Hepatocyte (in vitro differentiated cells): ENCODE measurements around the gene ORM2. TPM values are rescaled to one million over a fixed set of nuclear protein-coding genes. Genes with fewer than 3 reads are reported as not detected.
A peak's percentile ranks its signal among the peaks of the same experiment; 100 is the strongest.
"Not testable (repeated sequence)": the region's sequence is repeated elsewhere in the genome, so short reads cannot be mapped to it uniquely, and the experiment has no call there.

Source experiments
- DNase-seq: peaks from one replicate; pipeline ENCODE4 v3.0.0-alpha.2; 2016; ENCODE audit warnings: low spot score
- H2AFZ ChIP-seq: fragments of 200-600 bp; sonication (generic); 2 replicates; pipeline ENCODE4 v1.6.0; 2016; ENCODE audit warnings: antibody characterized with exemption, mild to moderate bottlenecking
- H3K27ac ChIP-seq: fragments of 200-600 bp; sonication (generic); 2 replicates; pipeline ENCODE4 v1.5.1; 2016; ENCODE audit warnings: mild to moderate bottlenecking
- H3K27me3 ChIP-seq: fragments of 200-600 bp; sonication (generic); 2 replicates; pipeline ENCODE4 v1.6.1; 2016
- H3K36me3 ChIP-seq: fragments of 200-600 bp; sonication (generic); replicated peaks from 2 replicates; pipeline ENCODE4 v1.5.1; 2016; ENCODE audit warnings: low read depth; ENCODE audit not compliant: insufficient read depth
- H3K4me1 ChIP-seq: fragments of 200-600 bp; sonication (generic); 2 replicates; pipeline ENCODE4 v1.5.1; 2016; ENCODE audit warnings: mild to moderate bottlenecking, moderate library complexity; ENCODE audit not compliant: insufficient read depth
- H3K4me2 ChIP-seq: fragments of 200-600 bp; sonication (generic); 2 replicates; pipeline ENCODE4 v1.6.0; 2016
- H3K4me3 ChIP-seq: fragments of 200-600 bp; sonication (generic); 2 replicates; pipeline ENCODE4 v1.5.1; 2016; ENCODE audit warnings: mild to moderate bottlenecking
- H3K79me2 ChIP-seq: fragments of 200-600 bp; sonication (generic); 2 replicates; pipeline ENCODE4 v1.6.0; 2017; ENCODE audit warnings: mild to moderate bottlenecking
- H3K9me2 ChIP-seq: fragments of 200-600 bp; sonication (generic); replicated peaks from 2 replicates; pipeline ENCODE4 v1.6.0; 2017; ENCODE audit warnings: mild to moderate bottlenecking; ENCODE audit not compliant: insufficient read depth
- H3K9me3 ChIP-seq: fragments of 200-600 bp; sonication (generic); 2 replicates; pipeline ENCODE4 v1.5.1; 2016; ENCODE audit warnings: low read depth, mild to moderate bottlenecking
- H4K20me1 ChIP-seq: fragments of 200-600 bp; sonication (generic); 2 replicates; pipeline ENCODE4 v1.6.0; 2016; ENCODE audit warnings: mild to moderate bottlenecking; ENCODE audit not compliant: insufficient read depth, poor library complexity, severe bottlenecking
- CTCF ChIP-seq: fragments of 200-600 bp; sonication (generic); IDR thresholded peaks from 2 replicates; pipeline ENCODE4 v1.5.1; 2016; ENCODE audit warnings: antibody characterized with exemption, mild to moderate bottlenecking; ENCODE audit not compliant: poor library complexity
- EZH2 ChIP-seq: fragments of 200-600 bp; sonication (generic); IDR thresholded peaks from 2 replicates; pipeline ENCODE4 v1.6.1; 2016; ENCODE audit warnings: antibody characterized with exemption, mild to moderate bottlenecking, borderline replicate concordance
- EZH2phosphoT487 ChIP-seq: fragments of 200-600 bp; sonication (generic); IDR thresholded peaks from one replicate; pipeline ENCODE4 v1.6.1; 2018; ENCODE audit warnings: antibody characterized with exemption, mild to moderate bottlenecking, low read depth, moderate library complexity; ENCODE audit not compliant: unreplicated experiment, severe bottlenecking
- WGBS: methylation state at CpG from one replicate; pipeline ENCODE4 v1.1.6; 2016; ENCODE audit warnings: low lambda C conversion rate; ENCODE audit errors: missing lambda C conversion rate; 5-methylcytosine and 5-hydroxymethylcytosine counted together
- polyA plus RNA-seq: library from polyadenylated mRNA; unstranded; fragments of >200 nt; fragmentation: Nextera tagmentation; extraction: Ambion mirVana; gene quantifications from 2 replicates; pipeline ENCODE4 v1.2.1, GENCODE V29; 2016
- total RNA-seq: library from RNA; depleted of rRNA; stranded (reverse); fragments of >200 nt; gene quantifications from 2 replicates; pipeline ENCODE4 v1.2.3, GENCODE V29; 2014

Gene ORM2
- total RNA-seq (45.7 and 52.0 TPM in 2 replicates), polyA plus RNA-seq (80.9 and 136 TPM in 2 replicates)

GRCh38 chr9:114329625-114330022 is at the start of gene ORM2:
Gene ORM2, plus strand, starts transcription at chr9:114329869. Its CDS starts 36 bp downstream, at chr9:114329905.
- Histone ChIP-seq H3K4me2 (peak within 1 kb of the TSS; percentile 0), H3K4me1 (peaks cover 19% of the 10 kb centered on the region), H3K27ac (peak within 1 kb of the TSS; percentile 72)
- H3K79me2 ChIP-seq, H4K20me1 ChIP-seq, H3K9me2 ChIP-seq, H3K9me3 ChIP-seq, H3K4me3 ChIP-seq, H2AFZ ChIP-seq, DNase-seq, H3K36me3 ChIP-seq, H3K27me3 ChIP-seq: not testable (repeated sequence)
- no CpG with 5 or more reads among the region's 10 CpGs for WGBS

- Histone ChIP-seq H3K36me3 (no peaks in the 10 kb centered on the region), H3K79me2 (no peaks in the 10 kb centered on the region), H4K20me1 (no peaks in the 10 kb centered on the region), H3K9me3 (no peaks in the 10 kb centered on the region), H3K4me2 (no peak overlapping the region), H3K4me1 (peaks cover 23% of the 10 kb centered on the region), H2AFZ (no peak overlapping the region), H3K4me3 (no peak overlapping the region), H3K27me3 (no peaks in the 10 kb centered on the region), H3K9me2 (no peaks in the 10 kb centered on the region), H3K27ac (peak overlapping the region; percentile 79)
- 90% methylated on average over 8 of the region's 8 CpGs for WGBS
- TF ChIP-seq EZH2phosphoT487 (no peak), EZH2 (no peak), CTCF (no peak)
- no peak for DNase-seq
Observed at GRCh38 chr9:114280636-114281472, 48.8 kb upstream of the ORM2 start.

- Histone ChIP-seq H3K27me3 (no peaks in the 10 kb centered on the region), H3K4me3 (no peak overlapping the region), H3K9me2 (no peaks in the 10 kb centered on the region), H3K27ac (peak overlapping the region; percentile 79), H3K9me3 (no peaks in the 10 kb centered on the region), H3K36me3 (no peaks in the 10 kb centered on the region), H3K4me1 (peaks cover 25% of the 10 kb centered on the region), H4K20me1 (no peaks in the 10 kb centered on the region), H2AFZ (no peak overlapping the region), H3K4me2 (no peak overlapping the region), H3K79me2 (no peaks in the 10 kb centered on the region)
- 70% methylated on average over 12 of the region's 12 CpGs for WGBS
- DNase-seq = peak; percentile 53
- no peak for TF ChIP-seq CTCF
- TF ChIP-seq EZH2phosphoT487 = no peak
- TF ChIP-seq EZH2 = no peak
Observed at GRCh38 chr9:114281473-114282103, 48.1 kb upstream of the ORM2 start.

- 97% methylated on average over 10 of the region's 10 CpGs for WGBS
- H4K20me1 ChIP-seq = no peaks in the 10 kb centered on the region
Observed at GRCh38 chr9:114282104-114282485, 47.6 kb upstream of the ORM2 start.

More at GRCh38 chr9:114282104-114282485, 47.6 kb upstream of the ORM2 start:
- H3K4me3 ChIP-seq = no peak overlapping the region
- no peaks in the 10 kb centered on the region for H3K36me3 ChIP-seq
- no peak for DNase-seq
- TF ChIP-seq CTCF = no peak
- no peak for TF ChIP-seq EZH2
- no peak for TF ChIP-seq EZH2phosphoT487
- H3K79me2 ChIP-seq = no peaks in the 10 kb centered on the region
- no peaks in the 10 kb centered on the region for H3K9me3 ChIP-seq
- no peak overlapping the region for H3K4me2 ChIP-seq
- no peaks in the 10 kb centered on the region for H3K27me3 ChIP-seq
- H3K4me1 ChIP-seq = peaks cover 25% of the 10 kb centered on the region
- H2AFZ ChIP-seq = no peak overlapping the region
- H3K9me2 ChIP-seq = no peaks in the 10 kb centered on the region
- H3K27ac ChIP-seq = peak overlapping the region; percentile 79
